Esophagus squamous epithelium (tissue), 5 donors: Measurements from ENCODE around the gene XIAP. TPM values are rescaled to one million over a fixed set of nuclear protein-coding genes. Genes with fewer than 3 reads are reported as not detected.
"Not testable (repeated sequence)": the region's sequence is repeated elsewhere in the genome, so short reads cannot be mapped to it uniquely, and the experiment has no call there.

ENCODE experiments used
- DNase-seq: peaks from one replicate; lab custom pipeline; 2025; lab: John Stamatoyannopoulos, UW
- H3K27ac ChIP-seq, 4 donors: fragments of 200-600 bp; sonication (generic); one replicate each; pipeline ENCODE4 v1.5.1; 2016 to 2019; ENCODE audit warnings: mild to moderate bottlenecking in 1 of 4
- H3K27me3 ChIP-seq, 4 donors: fragments of 200-600 bp; sonication (generic); 1 replicate in 3 of 4; 2 replicates in 1 of 4; pipeline versions ENCODE4 v1.5.1 to v1.6.0; 2017 to 2021; ENCODE audit warnings: antibody characterized with exemption in 1 of 4
- H3K36me3 ChIP-seq, 3 donors: fragments of 200-600 bp; sonication (generic); one replicate each; pipeline ENCODE4 v1.5.1; 2016 to 2019
- H3K4me1 ChIP-seq, 3 donors: fragments of 200-600 bp; sonication (generic); one replicate each; pipeline ENCODE4 v1.5.1; 2017 to 2019
- H3K4me3 ChIP-seq, 4 donors: fragments of 200-600 bp; sonication (generic); 1 replicate in 3 of 4; 2 replicates in 1 of 4; pipeline ENCODE4 v1.5.1; 2016 to 2019; ENCODE audit warnings: mild to moderate bottlenecking in 2 of 4, moderate library complexity in 1 of 4
- H3K9me3 ChIP-seq, 3 donors: fragments of 200-600 bp; sonication (generic); one replicate each; pipeline ENCODE4 v1.5.1; 2016 to 2019
- CTCF ChIP-seq, 6 experiments: fragments of 450-650 bp in 4 of 6; fragments of 200-600 bp in 2 of 6; sonication (generic) in 2 of 6; IDR thresholded peaks; one replicate each; pipeline ENCODE4 v1.5.1; 2016 to 2019; ENCODE audit warnings: antibody characterized with exemption in 6 of 6, mild to moderate bottlenecking in 4 of 6, moderate library complexity in 4 of 6
- POLR2A ChIP-seq, 4 donors: fragments of 450-650 bp; IDR thresholded peaks; one replicate each; pipeline ENCODE4 v1.6.1; 2017; ENCODE audit warnings: antibody characterized with exemption in 4 of 4, mild to moderate bottlenecking in 4 of 4, moderate library complexity in 3 of 4
- WGBS, 2 donors: methylation state at CpG; one replicate each; pipeline ENCODE4 v1.1.5; 2018; 5-methylcytosine and 5-hydroxymethylcytosine counted together
- intact Hi-C: fragments of 100-400 bp; cut with DNase I; formaldehyde crosslinking; loops from one replicate; pipeline ENCODE4 v1.15.0; 2022
- total RNA-seq, 4 donors: library from RNA; depleted of rRNA; stranded (reverse); fragments of >200 nt; gene quantifications; one replicate each; pipeline ENCODE4 v1.1.0, GENCODE V29; 2016
- donor health status: DM: yes; HTN: yes; CAD: no.

The XIAP gene
- total RNA-seq, 4 donors from 2014 or later: 20.0 to 38.5 (median 30.8) TPM

- intact Hi-C loops: no loop called here
- H3K4me1 ChIP-seq: no peaks in the 10 kb centered on the region
- H3K27ac ChIP-seq: peak overlapping the region in 1 of 4 donors; percentile 48
- H3K9me3 ChIP-seq: no peaks in the 10 kb centered on the region
- TF ChIP-seq POLR2A (IDR thresholded peaks at IDR 0.05) (no peak), CTCF (IDR thresholded peaks at IDR 0.05) (no peak)
- H3K4me3 ChIP-seq: no peak overlapping the region
- no peak for DNase-seq
- no peaks in the 10 kb centered on the region for H3K36me3 ChIP-seq
- no peaks in the 10 kb centered on the region for H3K27me3 ChIP-seq
- 38% methylated on average over 1 of the region's 1 CpG; no CpG with 5 or more reads in 1 of the 2 donors for WGBS, 2 donors
Measured at GRCh38 chrX:123822965-123823364, 36.9 kb upstream of the XIAP start.

- TF ChIP-seq CTCF (IDR thresholded peaks at IDR 0.05) (no peak), POLR2A (IDR thresholded peaks at IDR 0.05) (no peak)
- no peak for DNase-seq
- 19 to 46% methylated on average over 5 to 6 of the region's 6 CpGs for WGBS, 2 donors
- no peaks in the 10 kb centered on the region for H3K9me3 ChIP-seq
- H3K27me3 ChIP-seq: no peaks in the 10 kb centered on the region
- no peak overlapping the region for H3K4me3 ChIP-seq
- peak overlapping the region in 1 of 4 donors; percentile 36 for H3K27ac ChIP-seq
- H3K36me3 ChIP-seq: no peaks in the 10 kb centered on the region
- intact Hi-C loops: no loop called here
- peaks cover 0 to 30% (median 1%) of the 10 kb centered on the region in 3 donors for H3K4me1 ChIP-seq
Measured at GRCh38 chrX:123830309-123830708, 29.5 kb upstream of the XIAP start.

- H3K27me3 ChIP-seq: no peaks in the 10 kb centered on the region
- TF ChIP-seq CTCF (IDR thresholded peaks at IDR 0.05) (peak; percentile 53 to 82 (median 74)), POLR2A (IDR thresholded peaks at IDR 0.05) (no peak)
- H3K4me3 ChIP-seq: no peak overlapping the region
- peak overlapping the region in 2 of 4 donors; percentile 44 to 45 for H3K27ac ChIP-seq
- H3K36me3 ChIP-seq: no peaks in the 10 kb centered on the region
- intact Hi-C loops: no loop called here
- DNase-seq: no peak
- 0 to 33% methylated on average over 2 to 5 of the region's 7 CpGs for WGBS, 2 donors
- H3K9me3 ChIP-seq: no peaks in the 10 kb centered on the region
- H3K4me1 ChIP-seq: peaks cover 0 to 36% (median 5%) of the 10 kb centered on the region in 3 donors
Measured at GRCh38 chrX:123833387-123833786, 26.5 kb upstream of the XIAP start.

- intact Hi-C loops: no loop called here
- no peaks in the 10 kb centered on the region for H3K27me3 ChIP-seq
- H3K4me1 ChIP-seq: peaks cover 0 to 36% (median 5%) of the 10 kb centered on the region in 3 donors
- 18 to 25% methylated on average over 1 of the region's 1 CpG for WGBS, 2 donors
- no peak for TF ChIP-seq CTCF (IDR thresholded peaks at IDR 0.05)
- no peak for TF ChIP-seq POLR2A (IDR thresholded peaks at IDR 0.05)
- H3K27ac ChIP-seq: peak overlapping the region in 2 of 4 donors; percentile 44 to 45
- no peak overlapping the region for H3K4me3 ChIP-seq
- no peaks in the 10 kb centered on the region for H3K36me3 ChIP-seq
- no peak for DNase-seq
- no peaks in the 10 kb centered on the region for H3K9me3 ChIP-seq
Measured at GRCh38 chrX:123834116-123834515, 25.7 kb upstream of the XIAP start.

GRCh38 chrX:123835661-123836371, 24.0 kb upstream of the XIAP start:
- no peak for TF ChIP-seq CTCF (IDR thresholded peaks at IDR 0.05)
- no peak for TF ChIP-seq POLR2A (IDR thresholded peaks at IDR 0.05)
- no peaks in the 10 kb centered on the region for H3K36me3 ChIP-seq
- H3K27me3 ChIP-seq: no peaks in the 10 kb centered on the region
- DNase-seq: no peak
- no peak overlapping the region for H3K4me3 ChIP-seq
- no peaks in the 10 kb centered on the region for H3K9me3 ChIP-seq
- H3K27ac ChIP-seq: peak overlapping the region in 1 of 4 donors; percentile 48
- WGBS, 2 donors: 29 to 67% methylated on average over 5 to 6 of the region's 6 CpGs
- intact Hi-C loops: no loop called here
- H3K4me1 ChIP-seq: peaks cover 0 to 28% (median 5%) of the 10 kb centered on the region in 3 donors

GRCh38 chrX:123845129-123845528, 14.7 kb upstream of the XIAP start:
- H3K4me1 ChIP-seq, H3K36me3 ChIP-seq, DNase-seq, H3K27me3 ChIP-seq, intact Hi-C loops, H3K4me3 ChIP-seq, H3K27ac ChIP-seq, H3K9me3 ChIP-seq: not testable (repeated sequence)
- WGBS, 2 donors: 94 to 100% methylated on average over 2 to 4 of the region's 4 CpGs
